ENCODE measurements around the gene HERC4. TPM values are rescaled to one million over a fixed set of nuclear protein-coding genes. Genes with fewer than 3 reads are reported as not detected.

Gene HERC4
- total and polyA plus RNA-seq, 9 of the 15 experiments (the other 6 are each of a cell fraction or from before 2014, with no cell fraction given), result 12.5 to 33.5 (median 22.8) TPM

- TF ChIP-seq MGA (IDR thresholded peaks at IDR 0.05) (peak; percentile 32; the same call in 1 of the 2 replicates), L3MBTL2 (IDR thresholded peaks at IDR 0.05) (peak; percentile 37; the same call in 1 of the 2 replicates), CBFA2T3 (IDR thresholded peaks at IDR 0.05) (no peak), C11orf30 (IDR thresholded peaks at IDR 0.05; ENCODE audit: low read depth) (peak; percentile 46; the same call in 1 of the 2 replicates), FOSL1 (tag; conservative IDR thresholded peaks at IDR 0.05) (no peak), NR2F6 (CRISPR knock-in tag; IDR thresholded peaks at IDR 0.05) (no peak), RBM25 (IDR thresholded peaks at IDR 0.05; ENCODE audit: low read depth, low read length, severe bottlenecking) (peak; percentile 24), PCBP2 (IDR thresholded peaks at IDR 0.05; ENCODE audit: low read depth, low read length, poor library complexity, severe bottlenecking) (no peak), ZNF644 (tag; IDR thresholded peaks at IDR 0.05; ENCODE audit: low read depth) (no peak), ZNF699 (CRISPR knock-in tag; IDR thresholded peaks at IDR 0.05; ENCODE audit: insufficient replicate concordance) (no peak), FOXA3 (CRISPR knock-in tag; conservative IDR thresholded peaks at IDR 0.05 in 1 of 2, IDR thresholded peaks at IDR 0.05 in 1 of 2) (peak in 1 of 2 experiments; percentile 38; a peak in 1 of 4 replicates), GTF2B (IDR thresholded peaks at IDR 0.05; ENCODE audit: extremely low read depth, insufficient read length) (no peak), TAL1 (IDR thresholded peaks at IDR 0.05) (no peak)
Observed at GRCh38 chr10:68080853-68081431, 5.9 kb upstream of the HERC4 start (continued).
